ENCODE results near the gene EPHA4. TPM values are rescaled to one million over a fixed set of nuclear protein-coding genes. Genes with fewer than 3 reads are reported as not detected.

EPHA4 gene
- total RNA-seq, 4 donors from 2014 or later = 38.9 to 98.9 (median 68.0) TPM

DNA sequence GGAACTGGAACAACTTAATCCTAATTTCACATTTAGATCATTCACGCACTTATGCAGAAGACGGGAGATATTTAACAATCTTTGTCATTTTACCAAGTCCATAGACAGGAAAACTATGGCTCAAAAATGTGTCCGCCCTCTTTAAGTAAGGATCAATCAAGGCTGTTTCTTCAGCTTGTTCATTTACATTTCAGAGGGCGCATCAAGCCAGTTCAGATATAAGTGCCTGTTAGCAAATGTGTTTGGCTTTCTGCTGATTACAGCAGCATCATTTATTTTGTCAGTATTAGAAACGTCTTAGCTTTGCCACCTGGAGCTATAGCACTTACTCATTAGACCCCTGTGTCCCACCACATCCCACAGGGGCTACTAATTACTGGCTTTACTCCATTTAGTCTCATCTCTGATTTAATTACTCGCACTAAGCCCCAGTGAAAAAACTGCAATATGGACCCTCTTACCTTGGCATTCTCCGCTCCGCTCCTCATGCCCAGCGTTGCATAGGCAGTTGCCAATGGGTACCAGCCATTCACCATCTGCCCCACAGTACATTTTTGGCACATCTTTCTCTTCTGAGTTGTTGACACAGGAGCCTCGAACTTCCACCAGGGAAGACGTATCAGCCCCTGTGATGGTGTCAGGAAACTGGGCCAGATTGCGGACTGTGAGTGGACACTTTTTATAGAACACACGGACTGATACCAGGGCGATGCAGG, 8.7 kb downstream of the EPHA4 start:
- Histone ChIP-seq H3K9me3 (no peaks in the 10 kb centered on the region), H3K36me3 (no peaks in the 10 kb centered on the region), H3K4me1 (no peaks in the 10 kb centered on the region), H3K27me3 (no peaks in the 10 kb centered on the region), H3K4me3 (replicated peaks in 1 of 3) (no peak overlapping the region), H3K27ac (no peak overlapping the region)
- no peak for DNase-seq
- no peak for TF ChIP-seq POLR2A (IDR thresholded peaks at IDR 0.05)
- TF ChIP-seq, protein P1, sequence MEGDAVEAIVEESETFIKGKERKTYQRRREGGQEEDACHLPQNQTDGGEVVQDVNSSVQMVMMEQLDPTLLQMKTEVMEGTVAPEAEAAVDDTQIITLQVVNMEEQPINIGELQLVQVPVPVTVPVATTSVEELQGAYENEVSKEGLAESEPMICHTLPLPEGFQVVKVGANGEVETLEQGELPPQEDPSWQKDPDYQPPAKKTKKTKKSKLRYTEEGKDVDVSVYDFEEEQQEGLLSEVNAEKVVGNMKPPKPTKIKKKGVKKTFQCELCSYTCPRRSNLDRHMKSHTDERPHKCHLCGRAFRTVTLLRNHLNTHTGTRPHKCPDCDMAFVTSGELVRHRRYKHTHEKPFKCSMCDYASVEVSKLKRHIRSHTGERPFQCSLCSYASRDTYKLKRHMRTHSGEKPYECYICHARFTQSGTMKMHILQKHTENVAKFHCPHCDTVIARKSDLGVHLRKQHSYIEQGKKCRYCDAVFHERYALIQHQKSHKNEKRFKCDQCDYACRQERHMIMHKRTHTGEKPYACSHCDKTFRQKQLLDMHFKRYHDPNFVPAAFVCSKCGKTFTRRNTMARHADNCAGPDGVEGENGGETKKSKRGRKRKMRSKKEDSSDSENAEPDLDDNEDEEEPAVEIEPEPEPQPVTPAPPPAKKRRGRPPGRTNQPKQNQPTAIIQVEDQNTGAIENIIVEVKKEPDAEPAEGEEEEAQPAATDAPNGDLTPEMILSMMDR (IDR thresholded peaks at IDR 0.05) = no peak
- intact Hi-C loops (cut with DNase I) = no loop called here
- 92 to 95% methylated on average over 14 of the region's 14 CpGs for WGBS, 2 donors

DNA sequence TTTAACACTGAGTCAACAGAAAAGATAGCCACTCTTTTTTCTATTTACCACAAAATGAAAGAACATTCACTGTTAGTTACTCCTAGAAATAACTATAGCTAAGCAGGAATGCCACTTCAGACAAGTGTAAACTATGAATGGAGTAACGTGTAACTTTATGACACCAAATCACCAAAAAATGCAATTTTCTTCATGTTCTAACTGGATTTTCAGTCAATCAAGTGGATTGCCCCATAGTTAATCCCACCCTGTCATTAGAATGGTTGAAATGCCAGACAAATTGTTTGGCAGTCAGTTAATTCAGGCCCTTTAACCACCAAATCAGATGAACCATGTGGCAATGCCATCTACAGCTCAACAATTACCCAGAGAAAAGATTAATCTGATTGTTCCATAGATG, 9.9 kb downstream of the EPHA4 start:
- Histone ChIP-seq H3K9me3 (no peaks in the 10 kb centered on the region), H3K27ac (no peak overlapping the region), H3K36me3 (no peaks in the 10 kb centered on the region), H3K4me3 (replicated peaks in 1 of 3) (no peak overlapping the region), H3K27me3 (no peaks in the 10 kb centered on the region), H3K4me1 (no peaks in the 10 kb centered on the region)
- WGBS, 2 donors = 79 to 93% methylated on average over 1 of the region's 1 CpG
- DNase-seq = no peak
- intact Hi-C loops (cut with DNase I) = no loop called here
- TF ChIP-seq, protein P1 (IDR thresholded peaks at IDR 0.05) = no peak
- no peak for TF ChIP-seq POLR2A (IDR thresholded peaks at IDR 0.05)

DNA sequence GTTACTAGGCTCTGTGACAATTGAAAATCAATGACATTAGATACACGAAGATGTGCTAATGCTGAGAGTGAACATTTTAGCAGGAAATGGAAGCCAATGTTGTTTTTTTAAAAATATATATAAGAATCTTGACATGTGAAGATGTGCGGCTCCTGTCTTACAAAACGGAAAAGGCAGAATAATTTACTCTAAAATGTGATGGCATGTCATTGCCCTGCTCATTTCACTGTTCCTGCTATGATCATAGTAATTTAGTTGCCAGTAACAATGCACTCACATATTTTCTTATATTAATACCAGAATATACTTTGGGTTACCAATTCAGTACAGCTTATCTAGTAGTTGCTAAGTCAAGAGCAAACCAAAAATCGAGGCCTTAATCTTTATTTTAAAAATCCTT, 10.3 kb downstream of the EPHA4 start:
- H3K4me1 ChIP-seq = no peaks in the 10 kb centered on the region
- WGBS, 2 donors = 84 to 89% methylated on average over 4 of the region's 4 CpGs
- H3K36me3 ChIP-seq = no peaks in the 10 kb centered on the region
- H3K27me3 ChIP-seq = no peaks in the 10 kb centered on the region
- no peak overlapping the region for H3K4me3 ChIP-seq (replicated peaks in 1 of 3)
- H3K27ac ChIP-seq = no peak overlapping the region
- DNase-seq = no peak
- no peaks in the 10 kb centered on the region for H3K9me3 ChIP-seq
- intact Hi-C loops (cut with DNase I) = no loop called here
- TF ChIP-seq, protein P1 (IDR thresholded peaks at IDR 0.05) = no peak
- TF ChIP-seq POLR2A (IDR thresholded peaks at IDR 0.05) = no peak

DNA sequence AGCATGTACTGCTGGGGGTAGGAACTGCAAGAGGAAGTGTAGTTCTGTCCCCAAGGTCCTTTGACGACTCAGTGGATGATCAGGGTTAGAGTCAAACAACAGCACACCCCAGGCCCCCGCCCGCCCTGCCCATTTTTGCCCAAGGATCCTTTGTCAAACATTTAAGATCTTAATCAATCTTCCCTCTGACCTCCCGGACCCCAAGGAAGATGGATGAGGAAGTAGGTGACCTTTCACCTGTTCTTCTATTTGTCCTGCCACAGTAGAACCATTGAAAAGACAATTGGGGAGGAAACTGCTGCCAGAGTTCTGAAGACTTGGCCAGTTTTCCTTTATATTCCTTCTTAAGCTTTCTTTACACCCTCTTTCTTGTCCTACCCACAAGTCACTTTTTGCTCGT, 12.1 kb downstream of the EPHA4 start:
- Histone ChIP-seq H3K27me3 (no peaks in the 10 kb centered on the region), H3K36me3 (no peaks in the 10 kb centered on the region), H3K4me3 (replicated peaks in 1 of 3) (no peak overlapping the region), H3K27ac (no peak overlapping the region), H3K9me3 (no peaks in the 10 kb centered on the region), H3K4me1 (peaks cover 6 to 10% of the 10 kb centered on the region in 2 donors)
- intact Hi-C loops (cut with DNase I) = no loop called here
- no peak for DNase-seq
- WGBS, 2 donors = 74 to 84% methylated on average over 5 of the region's 5 CpGs
- no peak for TF ChIP-seq POLR2A (IDR thresholded peaks at IDR 0.05)

DNA sequence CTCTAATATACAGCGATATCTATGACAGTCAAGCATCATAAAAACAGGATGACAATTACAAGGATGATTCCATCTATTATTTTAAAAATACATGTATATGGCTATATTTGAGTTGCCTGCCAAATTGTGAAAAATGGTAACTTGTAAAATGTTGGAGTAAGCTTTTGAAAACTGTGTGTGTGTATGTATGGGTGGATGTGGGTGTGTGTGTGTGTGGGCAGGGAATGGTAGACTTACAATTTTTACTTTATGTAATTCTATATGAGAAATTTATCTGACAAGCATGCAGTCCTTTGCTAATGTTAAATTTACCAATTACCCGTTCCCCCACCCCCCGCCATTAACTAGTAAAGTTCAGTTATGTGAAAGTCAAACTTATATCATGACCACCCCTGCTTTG, 14.0 kb downstream of the EPHA4 start:
- Histone ChIP-seq H3K4me3 (replicated peaks in 1 of 3) (no peak overlapping the region), H3K4me1 (peaks cover 13 to 14% of the 10 kb centered on the region in 2 donors), H3K9me3 (no peaks in the 10 kb centered on the region), H3K27me3 (no peaks in the 10 kb centered on the region), H3K36me3 (no peaks in the 10 kb centered on the region), H3K27ac (no peak overlapping the region)
- WGBS, 2 donors = 92 to 95% methylated on average over 3 of the region's 3 CpGs
- no peak for DNase-seq
- intact Hi-C loops (cut with DNase I) = no loop called here
- TF ChIP-seq POLR2A (IDR thresholded peaks at IDR 0.05) = no peak
- TF ChIP-seq, protein P1 (IDR thresholded peaks at IDR 0.05) = no peak

All from thyroid gland (tissue), 4 donors.